Stimulated activated CD8-positive, alpha-beta memory T cell treated with anti-CD3 and anti-CD28 coated beads, Interleukin-15, amount 100 ng/mL, for 24 hours (primary cell): Measurements from ENCODE around the gene GMPPB.
"Not testable (repeated sequence)": the region's sequence is repeated elsewhere in the genome, so short reads cannot be mapped to it uniquely, and the experiment has no call there.

Experiments
- DNase-seq: peaks from one replicate; pipeline ENCODE4 v3.0.0-alpha.2; 2020; ENCODE audit warnings: low read depth

Gene GMPPB

DNA sequence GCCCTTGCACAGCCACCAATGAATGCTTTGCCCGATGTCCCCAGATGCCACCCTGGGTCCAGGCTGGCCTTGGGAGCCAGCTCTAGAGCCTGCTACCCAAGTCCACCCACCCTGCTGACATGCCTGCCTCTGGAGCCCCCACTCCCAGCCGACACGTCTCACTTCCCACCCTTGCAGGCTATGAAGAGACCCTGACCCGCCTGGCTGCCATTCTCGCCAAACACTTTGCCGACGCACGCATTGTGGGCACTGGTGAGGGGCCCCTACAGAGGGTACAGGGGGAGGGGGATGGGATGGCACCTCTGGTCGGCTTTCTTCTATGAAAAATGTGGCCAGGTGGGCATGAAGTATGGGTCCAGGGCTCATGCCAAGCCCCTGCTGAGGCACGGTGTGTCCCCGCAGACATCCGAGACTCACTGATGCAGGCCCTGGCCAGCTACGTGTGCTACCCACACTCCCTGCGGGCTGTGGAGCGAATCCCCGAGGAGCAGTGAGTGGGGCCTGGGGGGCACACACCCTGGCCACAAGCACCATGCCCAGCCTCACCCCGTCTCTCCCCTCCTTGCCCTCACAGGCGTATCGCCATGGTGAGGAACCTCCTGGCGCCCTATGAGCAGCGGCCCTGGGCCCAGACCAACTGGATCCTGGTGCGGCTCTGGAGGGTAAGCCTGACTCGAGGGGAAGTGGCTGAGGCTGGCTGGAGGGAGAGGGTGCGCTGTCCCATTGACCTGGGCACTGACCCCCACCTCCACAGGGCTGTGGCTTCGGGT lies 10.2 kb downstream of the GMPPB start:
- DNase-seq, result no peak

DNA sequence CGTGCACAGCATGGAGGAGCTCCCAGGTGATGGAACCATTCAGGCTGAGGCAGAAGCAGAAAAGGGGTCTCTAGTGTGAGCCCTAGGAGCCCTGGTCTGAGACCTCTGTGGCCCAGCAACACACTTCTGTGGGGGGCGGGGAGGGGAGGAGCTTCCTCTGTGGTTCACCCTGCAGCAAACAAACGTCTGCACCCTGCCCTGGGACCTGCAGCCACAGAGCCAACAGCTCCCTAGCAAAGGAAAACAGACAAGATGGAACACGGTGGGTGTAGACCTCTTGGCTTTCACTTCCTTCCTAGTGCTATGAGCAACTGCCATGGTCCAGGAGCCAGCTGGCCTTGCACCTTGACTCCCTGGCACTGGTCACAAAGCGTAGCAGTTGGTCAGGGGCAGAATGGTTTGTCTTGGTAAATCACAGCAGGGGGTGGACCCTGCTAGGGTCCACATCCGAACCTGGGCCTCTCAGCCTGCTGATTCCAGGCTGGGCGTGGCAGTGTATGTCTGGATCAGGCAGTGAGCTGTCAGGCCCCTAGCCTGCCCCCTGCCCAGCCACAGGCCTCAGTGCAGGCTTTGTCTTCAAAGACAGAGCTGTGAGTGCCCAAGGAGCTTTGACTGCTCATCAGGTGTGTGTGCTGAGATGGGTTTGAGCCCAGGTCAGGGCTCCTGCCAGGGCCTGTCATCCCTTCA lies 11.0 kb downstream of the GMPPB start:
- DNase-seq, result no peak

DNA sequence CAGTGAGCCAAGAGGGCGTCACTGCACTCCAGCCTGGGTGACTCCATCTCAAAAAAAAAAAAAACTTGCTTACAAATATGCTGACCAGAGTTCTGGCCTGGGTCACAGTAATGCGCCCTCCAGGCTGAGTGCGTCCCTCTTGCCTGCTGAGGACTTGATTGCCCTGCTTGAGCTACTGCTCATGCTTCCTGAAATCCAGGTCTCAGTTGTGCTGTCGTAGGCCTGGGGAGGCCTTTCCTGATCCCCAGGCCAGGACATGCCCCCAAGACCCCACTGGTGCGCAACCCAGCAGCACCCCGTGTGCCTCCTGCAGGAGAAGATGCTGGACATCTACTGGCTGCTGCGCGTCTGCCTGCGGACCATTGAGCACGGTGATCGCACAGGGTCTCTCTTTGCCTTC lies 11.6 kb downstream of the GMPPB start:
- DNase-seq, result no peak

DNA sequence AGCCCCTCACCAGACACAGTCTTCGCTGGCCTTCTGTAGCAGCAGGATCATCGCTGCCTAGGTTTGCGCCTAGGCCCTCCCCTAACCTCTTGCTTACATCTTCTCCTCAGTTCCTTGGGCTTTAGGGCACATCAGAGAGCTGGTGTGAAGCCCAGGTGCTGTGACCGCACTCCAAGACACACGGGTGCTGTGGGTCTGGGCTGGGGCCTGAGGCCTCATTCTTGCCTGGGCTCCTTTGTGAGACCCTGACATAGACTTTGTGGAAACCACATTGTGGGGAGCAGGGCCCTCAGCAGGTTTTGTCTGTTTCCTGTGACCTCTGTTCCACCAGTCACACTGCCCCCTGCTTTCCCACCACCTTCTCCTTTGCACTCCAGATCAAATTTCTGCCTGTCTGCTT lies 12.3 kb downstream of the GMPPB start:
- DNase-seq, result no peak

DNA sequence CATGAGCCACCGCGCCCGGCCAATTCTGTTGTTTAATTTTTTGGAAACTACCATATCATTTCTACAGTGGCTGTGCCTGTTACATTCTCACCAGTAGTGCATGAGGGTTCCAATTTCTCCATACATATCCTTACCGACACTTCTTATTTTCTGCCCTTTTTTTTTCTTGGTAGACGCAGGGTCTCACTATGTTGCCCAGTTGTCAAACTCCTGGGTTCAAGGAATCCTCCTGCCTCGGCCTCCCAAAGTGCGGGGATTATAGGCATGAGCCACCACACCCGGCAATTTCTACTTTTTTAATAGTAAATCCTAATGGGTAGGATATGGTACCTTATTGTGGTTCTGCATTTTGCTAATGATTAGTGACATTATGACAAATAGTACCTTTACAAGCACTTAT lies 13.9 kb downstream of the GMPPB start:
- no peak for DNase-seq

DNA sequence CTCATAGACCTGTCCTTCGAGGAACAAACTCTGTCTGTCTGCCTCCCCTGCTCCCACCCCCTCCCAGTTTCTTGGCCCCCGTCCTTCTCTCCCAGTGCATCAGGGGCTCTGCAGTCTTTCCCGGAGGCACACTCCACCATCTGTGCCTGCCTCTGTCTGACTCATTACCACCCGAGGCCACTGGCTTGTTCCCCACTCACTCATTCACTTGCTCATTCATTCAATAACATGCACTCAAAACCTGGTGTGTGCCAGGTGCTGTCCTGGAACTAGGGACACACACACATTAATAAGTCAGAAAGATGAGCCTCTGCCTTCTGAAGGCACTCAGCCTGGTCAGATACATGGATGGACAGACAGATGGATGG lies 16.7 kb downstream of the GMPPB start:
- no peak for DNase-seq

DNA sequence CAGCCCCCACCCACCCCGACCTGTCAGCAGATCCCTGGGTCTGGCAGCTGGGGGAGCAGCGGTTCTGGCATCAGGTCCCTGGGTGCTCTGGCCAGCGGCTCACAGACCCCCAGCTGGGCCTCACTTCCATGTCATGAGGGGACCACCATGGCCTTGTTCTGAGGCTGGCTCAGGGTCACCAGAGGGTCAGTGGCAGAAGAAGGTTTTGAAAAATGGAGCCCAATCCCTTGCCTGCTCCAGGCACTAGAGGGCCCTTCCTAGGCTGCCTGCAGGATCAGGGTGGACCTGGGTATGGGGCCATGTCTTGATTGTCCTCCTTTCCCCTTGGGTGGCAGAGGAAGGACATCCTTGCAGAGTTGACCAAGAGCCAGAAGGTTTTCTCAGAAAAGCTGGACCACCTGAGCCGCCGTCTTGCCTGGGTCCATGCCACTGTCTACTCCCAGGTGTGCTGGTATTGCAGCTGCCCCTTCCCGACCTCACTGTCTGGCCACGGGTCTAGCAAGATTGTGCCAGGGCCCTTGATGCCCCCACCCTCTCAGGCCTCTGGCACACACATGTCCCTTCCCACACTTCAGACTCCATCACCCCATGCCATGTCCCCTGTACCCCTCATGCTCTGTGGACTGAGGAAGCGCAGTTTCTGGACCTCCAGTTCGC lies 17.2 kb downstream of the GMPPB start:
- DNase-seq, result no peak

DNA sequence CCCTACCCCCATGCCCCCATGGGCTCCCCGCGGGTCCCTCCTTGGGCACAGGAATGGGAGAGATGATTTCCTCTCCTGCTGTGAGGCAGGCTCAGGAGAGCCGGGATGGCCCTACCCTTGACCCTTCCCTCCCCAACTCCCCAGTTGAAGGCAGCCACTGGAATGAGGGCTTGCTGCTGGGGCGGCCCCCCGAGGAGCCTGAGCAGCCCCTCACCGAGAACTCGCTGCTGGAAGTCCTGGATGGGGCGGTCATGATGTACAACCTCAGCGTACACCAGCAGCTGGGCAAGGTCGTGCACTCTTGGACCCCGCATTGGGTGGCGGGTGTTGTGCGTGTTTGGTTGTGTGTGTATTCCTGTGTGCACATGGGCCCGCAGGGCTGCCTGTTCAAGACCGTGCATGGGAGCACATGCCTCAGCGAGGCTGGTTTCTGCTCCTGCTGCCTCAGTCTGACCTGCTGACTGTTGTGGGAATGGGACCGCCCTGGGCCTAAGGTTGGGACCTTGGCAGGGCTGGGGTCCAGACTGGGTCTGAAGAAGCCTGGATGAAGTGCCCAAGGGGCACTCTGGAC lies 18.3 kb downstream of the GMPPB start:
- no peak for DNase-seq

DNA sequence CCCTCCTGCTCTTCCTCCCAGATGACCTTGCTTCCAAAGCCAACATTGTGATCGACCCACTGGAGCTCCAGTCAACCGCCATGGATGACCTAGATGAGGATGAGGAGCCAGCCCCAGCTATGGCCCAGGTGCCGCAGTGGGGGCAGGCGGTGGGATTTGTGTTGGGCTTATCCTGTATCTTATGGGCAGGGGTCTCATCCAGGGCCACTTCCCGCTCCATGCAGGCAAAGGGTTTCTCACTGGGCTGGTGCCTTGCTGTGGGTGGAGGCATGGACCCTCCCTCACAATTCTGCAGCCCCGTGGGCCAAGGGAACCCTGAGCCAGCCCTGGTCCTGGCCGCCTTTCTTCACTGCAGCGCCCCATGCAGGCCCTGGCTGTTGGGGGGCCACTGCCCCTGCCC lies 19.1 kb downstream of the GMPPB start:
- no peak for DNase-seq

DNA sequence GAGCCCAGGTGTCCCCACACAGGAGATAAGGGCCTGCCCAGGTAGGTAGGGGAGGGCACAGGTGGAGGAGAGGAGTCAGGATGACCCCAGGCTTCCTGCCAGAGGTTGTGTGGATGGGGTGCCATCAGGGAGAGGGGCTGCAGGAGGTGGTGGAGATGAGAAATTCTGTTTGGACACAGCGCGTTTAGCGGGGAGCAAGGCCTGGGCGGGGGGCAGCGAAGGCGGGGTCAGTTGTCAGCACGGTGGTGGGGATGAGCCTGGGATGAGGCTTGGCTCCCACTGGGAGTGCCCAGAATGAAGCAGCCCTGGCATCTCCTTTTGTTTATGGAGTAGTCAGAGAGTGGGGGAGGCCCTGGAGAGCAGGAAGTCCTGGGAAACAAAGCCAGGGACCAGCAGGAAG lies 19.8 kb downstream of the GMPPB start:
- DNase-seq, result no peak

DNA sequence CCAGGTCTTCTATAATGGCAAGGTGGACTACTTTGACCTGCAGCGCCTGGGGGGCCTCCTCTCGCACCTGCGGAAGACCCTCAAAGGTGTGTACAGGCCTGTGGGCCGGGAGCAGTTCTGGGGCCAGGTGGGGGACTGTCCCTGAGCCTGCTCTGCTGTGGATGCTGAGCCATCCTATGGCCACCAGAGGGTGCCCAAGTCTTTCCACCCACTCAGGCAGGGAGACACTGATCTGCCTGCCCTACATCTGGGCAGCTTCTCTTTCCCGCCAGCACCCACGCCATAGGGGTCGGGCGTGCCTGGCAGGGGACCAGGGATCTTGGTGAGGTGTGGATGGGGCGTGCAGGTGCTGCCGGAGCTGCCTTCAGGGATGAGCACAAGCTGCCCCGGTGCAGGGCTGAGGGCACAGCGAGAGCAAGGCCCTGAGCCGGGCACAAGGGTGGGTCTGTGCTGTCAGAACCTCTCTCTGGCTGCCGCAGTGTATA lies 20.3 kb downstream of the GMPPB start:
- no peak for DNase-seq

DNA sequence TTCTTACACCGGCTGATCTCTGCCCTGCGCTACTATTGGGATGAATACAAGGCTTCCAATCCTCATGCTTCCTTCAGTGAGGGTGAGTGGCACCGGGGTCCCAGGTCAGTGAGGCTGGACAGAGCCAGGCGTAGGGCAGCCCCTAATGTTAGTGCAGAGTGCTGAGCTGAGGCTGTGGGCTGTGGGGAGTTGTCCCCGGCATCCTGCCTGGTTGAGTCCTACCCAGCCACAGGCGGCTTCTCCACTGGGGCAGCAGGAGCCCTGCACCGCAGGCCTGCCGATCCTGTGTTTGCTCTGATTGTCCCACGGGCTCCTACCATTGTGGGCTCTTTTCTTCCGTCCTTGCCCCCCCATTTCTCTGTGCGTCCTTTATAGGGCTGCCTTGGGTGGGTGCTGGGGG lies 21.1 kb downstream of the GMPPB start:
- no peak for DNase-seq

DNA sequence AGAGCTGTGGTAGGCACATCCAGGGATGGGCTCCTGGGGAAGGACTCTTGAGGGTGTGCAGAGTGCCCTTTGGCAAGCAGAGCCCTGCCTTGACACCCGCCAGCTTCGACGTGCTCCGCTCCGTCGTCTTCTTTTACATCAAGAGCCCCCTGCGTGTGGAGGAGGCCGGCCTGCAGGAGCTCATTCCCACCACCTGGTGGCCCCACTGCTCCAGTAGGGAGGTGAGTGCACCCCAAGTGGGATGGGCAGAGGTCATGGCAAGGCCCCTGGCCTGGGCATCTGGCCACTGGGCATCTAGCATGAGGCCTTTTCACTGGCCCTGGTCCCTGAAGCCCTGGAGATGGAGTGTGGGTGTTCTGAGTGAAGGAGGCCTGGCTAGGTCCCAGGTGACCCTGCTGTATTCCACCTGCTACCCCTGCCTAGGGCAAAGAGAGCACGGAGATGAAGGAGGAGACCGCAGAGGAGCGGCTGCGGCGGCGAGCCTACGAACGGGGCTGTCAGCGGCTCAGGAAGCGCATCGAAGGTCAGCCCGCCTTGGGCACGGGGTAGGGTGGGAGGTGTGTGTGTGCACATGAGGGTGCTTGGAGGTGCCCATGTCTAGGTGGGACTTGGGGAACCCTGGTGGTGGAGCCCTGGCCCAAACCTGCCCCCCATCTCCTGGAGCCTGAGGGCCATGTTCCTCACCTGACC lies 22.2 kb downstream of the GMPPB start:
- DNase-seq, result no peak

DNA sequence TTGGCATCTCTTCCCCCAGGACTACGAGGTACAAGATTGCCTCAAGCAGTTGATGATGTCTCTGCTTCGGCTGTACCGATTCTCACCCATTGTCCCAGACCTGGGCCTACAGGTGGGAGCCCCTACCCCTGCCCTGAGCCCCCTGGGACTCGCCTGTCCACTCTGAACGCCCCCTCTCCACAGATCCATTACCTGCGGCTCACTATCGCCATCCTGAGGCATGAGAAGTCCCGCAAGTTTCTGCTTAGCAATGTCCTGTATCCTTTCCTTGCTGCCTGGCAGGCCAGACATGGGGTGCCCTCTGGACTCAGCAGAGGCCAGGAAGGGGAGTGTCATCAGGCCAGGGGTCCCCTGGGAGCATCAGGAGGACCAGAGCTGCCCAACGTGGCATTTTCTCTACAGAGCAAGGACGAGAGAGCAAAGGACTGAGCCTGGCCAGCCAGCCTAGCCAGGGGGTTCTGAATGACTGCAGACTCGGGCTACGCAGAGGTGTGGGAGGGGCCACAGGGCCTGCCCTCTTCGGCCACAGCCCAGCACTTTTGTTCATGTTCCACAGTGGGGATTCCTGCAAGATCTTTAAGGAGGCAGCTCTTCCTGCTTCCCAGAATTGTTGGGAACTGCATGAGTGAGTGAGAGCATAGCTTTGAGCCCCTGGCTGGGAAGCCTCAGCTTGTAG lies 23.2 kb downstream of the GMPPB start:
- DNase-seq, result no peak

DNA sequence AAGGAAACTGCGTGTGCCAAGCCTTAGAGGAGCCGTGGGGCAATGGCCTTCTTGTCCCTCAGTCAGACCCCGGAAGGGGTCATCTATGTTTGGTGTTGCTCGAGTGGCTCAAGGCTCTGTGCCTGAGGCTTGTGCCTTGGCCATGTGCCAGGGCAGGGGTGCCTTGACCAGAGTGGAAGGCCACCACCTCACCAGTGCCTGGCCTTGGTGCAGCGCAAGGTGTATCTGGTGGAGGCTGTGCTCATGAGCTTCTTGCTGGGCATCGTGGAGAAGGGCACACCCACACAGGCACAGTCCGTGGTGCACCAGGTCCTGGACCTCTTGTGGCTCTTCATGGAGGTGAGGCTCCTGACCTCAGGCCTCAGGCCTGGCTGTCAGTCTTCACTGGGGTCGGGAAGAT lies 23.7 kb downstream of the GMPPB start:
- DNase-seq, result no peak

DNA sequence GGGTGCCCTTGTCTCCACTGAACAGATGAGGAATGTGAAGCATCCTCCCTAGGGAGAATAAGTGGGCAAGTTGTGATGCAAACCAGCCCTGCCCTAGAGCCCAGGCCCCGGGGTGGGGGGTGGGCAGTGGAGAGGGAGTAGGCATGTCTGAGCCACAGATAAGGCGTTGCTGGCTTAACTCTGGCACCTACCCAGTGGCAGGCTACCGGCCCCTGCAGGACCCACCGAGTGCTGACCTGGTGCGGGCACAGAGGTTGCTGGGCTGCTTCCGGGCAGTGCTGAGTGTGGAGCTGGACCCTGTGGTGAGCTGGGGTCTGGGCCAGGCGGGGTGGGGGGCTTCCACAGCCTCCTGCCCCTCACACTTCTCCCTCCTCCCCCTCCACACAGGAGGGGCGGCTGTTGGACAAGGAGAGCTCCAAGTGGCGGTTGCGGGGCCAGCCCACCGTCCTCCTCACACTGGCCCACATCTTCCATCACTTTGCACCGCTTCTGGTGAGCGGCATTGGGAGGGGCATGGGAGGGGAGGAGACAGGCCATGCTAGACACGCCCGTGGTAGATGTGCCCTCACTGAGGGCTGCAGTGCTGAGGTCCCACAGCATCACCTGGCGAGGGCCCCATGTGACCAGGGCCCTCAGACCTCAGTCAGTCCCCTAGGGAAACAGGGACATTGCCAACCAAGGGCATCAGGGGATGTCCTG lies 24.3 kb downstream of the GMPPB start:
- no peak for DNase-seq

DNA sequence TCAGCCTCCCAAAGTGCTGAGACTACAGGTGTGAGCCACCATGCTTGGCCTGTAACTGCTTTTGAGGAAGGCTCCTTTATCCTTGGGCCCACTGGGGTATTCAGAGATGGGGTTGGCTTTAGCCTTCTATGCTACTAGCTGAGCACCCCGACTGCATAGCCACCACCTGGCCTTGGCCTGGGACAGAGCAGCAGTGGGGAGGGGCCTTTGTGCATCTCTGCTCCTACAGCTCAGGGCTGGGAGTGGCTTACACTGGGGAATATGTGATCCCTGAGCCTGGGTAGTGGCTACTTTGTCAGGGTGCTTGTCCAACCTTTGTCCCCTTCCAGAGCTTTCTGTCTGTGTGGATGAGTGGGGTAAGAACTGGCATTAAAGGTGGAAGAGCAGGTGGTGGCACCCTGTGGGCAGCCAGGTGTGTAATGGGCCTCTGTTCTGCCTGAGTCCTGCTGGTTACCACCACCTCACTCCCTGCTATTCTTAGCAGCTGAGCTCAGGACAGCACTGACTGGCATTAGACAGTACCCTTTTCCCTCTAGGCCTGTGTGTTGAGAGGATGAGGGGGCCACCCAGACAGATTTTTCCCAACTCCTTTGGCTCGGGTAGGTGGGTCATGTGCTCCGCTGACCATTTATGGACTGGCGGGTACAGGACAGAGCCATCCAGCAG lies 28.3 kb downstream of the GMPPB start:
- DNase-seq, result not testable (repeated sequence)

DNA sequence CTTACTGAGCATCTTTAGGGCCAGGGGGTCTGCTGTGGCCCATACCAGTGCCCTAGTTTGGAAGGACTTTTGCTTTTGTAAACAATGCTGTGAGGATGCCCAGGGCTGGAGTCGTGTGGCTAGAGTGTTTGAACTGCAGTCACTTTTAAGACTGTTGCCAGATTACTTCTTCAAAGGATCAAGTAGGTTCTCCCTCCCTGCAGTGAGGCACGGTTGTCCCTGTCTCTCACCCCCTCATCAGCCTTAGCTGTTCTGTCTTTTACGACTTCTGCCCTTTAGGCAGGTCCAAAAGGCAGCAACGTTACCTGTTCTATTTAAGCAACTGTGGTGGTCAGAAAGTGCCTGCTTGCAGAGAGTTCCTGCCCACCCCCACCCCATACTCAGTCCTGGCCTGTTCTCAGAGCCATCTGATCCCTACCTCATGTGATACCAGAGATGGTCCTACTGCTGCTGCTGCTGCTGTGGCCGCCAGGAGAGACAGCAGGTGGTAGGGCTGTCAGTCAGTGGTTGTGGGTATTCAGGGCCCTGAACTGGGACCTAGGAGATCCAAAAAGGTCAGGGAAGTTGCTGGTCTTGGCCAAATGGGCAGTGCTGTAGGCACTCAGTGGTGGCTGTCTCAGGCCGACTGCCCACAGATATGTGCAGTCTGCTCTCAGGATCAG lies 29.2 kb downstream of the GMPPB start:
- not testable (repeated sequence) for DNase-seq

DNA sequence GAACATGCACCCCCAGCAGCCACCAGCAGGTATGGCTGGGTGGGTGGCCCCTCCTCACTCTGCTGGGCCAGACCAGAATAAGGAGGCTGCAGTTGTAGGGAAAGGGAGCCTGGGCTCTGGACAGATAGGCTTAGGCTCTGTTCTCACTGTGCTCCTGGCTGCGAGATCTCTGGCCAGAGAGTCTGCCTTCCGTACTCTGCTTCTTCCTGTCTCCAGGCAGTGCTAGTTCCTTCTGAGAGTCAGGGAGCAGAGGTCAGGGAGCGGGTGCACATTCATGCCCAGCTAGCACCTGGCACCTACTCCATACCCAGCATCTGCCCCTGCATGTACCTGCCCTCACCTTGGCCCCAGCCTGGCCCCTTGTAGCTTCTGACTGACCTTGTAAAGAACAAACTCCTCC lies 32.3 kb downstream of the GMPPB start:
- not testable (repeated sequence) for DNase-seq

DNA sequence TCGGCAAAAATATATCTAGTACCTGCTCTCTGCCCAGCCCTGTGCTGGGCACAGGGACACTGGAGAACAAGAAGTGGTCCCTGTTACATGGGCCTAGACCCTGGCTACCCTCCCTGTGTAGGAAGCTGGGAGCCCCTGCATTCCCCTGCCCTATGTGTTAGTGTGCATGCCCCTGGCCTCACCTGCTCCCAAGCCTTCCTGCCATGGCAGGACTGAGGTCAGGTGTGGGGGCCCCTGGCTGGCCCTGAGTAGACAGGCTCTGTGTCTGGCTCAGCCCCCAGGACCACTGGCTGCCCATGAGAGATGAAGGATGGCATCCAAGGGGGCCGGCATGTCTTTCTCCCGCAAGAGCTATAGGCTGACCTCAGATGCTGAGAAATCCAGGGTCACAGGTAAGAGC lies 32.9 kb downstream of the GMPPB start:
- not testable (repeated sequence) for DNase-seq
